ENCODE data around the gene CCDC148. TPM values are rescaled to one million over a fixed set of nuclear protein-coding genes. Genes with fewer than 3 reads are reported as not detected.

The CCDC148 gene
- total RNA-seq, 1 donor from 2014 or later = 9.3 TPM

- H3K4me1 ChIP-seq = peaks cover 16% of the 10 kb centered on the region
- TF ChIP-seq EZH2phosphoT487 (IDR thresholded peaks at IDR 0.05) (no peak), CTCF (IDR thresholded peaks at IDR 0.05) (no peak)
- H3K27me3 ChIP-seq = no peaks in the 10 kb centered on the region
- peaks cover 13% of the 10 kb centered on the region for H3K4me1 Mint-ChIP-seq
- no peaks in the 10 kb centered on the region for H3K36me3 ChIP-seq
- DNase-seq (ENCODE audit: low spot score) = peak; percentile 14
- H3K4me3 ChIP-seq = no peak overlapping the region
- no peaks in the 10 kb centered on the region for H3K79me2 ChIP-seq (ENCODE audit: low read depth)
- peaks cover 2% of the 10 kb centered on the region for H3K36me3 Mint-ChIP-seq
- H3K9ac ChIP-seq = no peak overlapping the region
- no peak overlapping the region for H3K27ac ChIP-seq
- H4K20me1 ChIP-seq (ENCODE audit: low read depth) = no peaks in the 10 kb centered on the region
- peaks cover 7% of the 10 kb centered on the region for H3K9me3 Mint-ChIP-seq
- peak overlapping the region; percentile 8 for H3K4me3 Mint-ChIP-seq
- no peaks in the 10 kb centered on the region for H3K27me3 Mint-ChIP-seq (ENCODE audit: insufficient read depth, low read depth)
- H3K4me2 ChIP-seq = no peak overlapping the region
- no peak overlapping the region for H2AFZ ChIP-seq (replicated peaks)
- H3K9me3 ChIP-seq (ENCODE audit: low read depth) = no peaks in the 10 kb centered on the region
- H3K27ac Mint-ChIP-seq = peak overlapping the region; percentile 10
- H3F3A ChIP-seq (ENCODE audit: low read depth) = no peaks in the 10 kb centered on the region
Measured at GRCh38 chr2:158395166-158395565, 61.4 kb downstream of the CCDC148 start.

- no peaks in the 10 kb centered on the region for H3K36me3 ChIP-seq
- DNase-seq (ENCODE audit: low spot score) = peak; percentile 10
- Mint-ChIP-seq H3K4me3 (no peak overlapping the region), H3K27ac (no peak overlapping the region), H3K4me1 (peaks cover 13% of the 10 kb centered on the region), H3K36me3 (no peaks in the 10 kb centered on the region), H3K27me3 (ENCODE audit: insufficient read depth, low read depth) (no peaks in the 10 kb centered on the region), H3K9me3 (no peaks in the 10 kb centered on the region)
- H3F3A ChIP-seq (ENCODE audit: low read depth) = no peaks in the 10 kb centered on the region
- H2AFZ ChIP-seq (replicated peaks) = no peak overlapping the region
- H3K4me3 ChIP-seq = no peak overlapping the region
- H3K27me3 ChIP-seq = no peaks in the 10 kb centered on the region
- peaks cover 23% of the 10 kb centered on the region for H3K4me1 ChIP-seq
- TF ChIP-seq EZH2 (IDR thresholded peaks at IDR 0.05) (no peak), EZH2phosphoT487 (IDR thresholded peaks at IDR 0.05) (no peak), CTCF (IDR thresholded peaks at IDR 0.05) (no peak)
- H3K79me2 ChIP-seq (ENCODE audit: low read depth) = no peaks in the 10 kb centered on the region
- no peaks in the 10 kb centered on the region for H4K20me1 ChIP-seq (ENCODE audit: low read depth)
- H3K9ac ChIP-seq = no peak overlapping the region
- H3K4me2 ChIP-seq = peak overlapping the region; percentile 16
- no peak overlapping the region for H3K27ac ChIP-seq
- no peaks in the 10 kb centered on the region for H3K9me3 ChIP-seq (ENCODE audit: low read depth)
Measured at GRCh38 chr2:158394453-158394852, 62.1 kb downstream of the CCDC148 start.

- Mint-ChIP-seq H3K9me3 (no peaks in the 10 kb centered on the region), H3K27me3 (ENCODE audit: insufficient read depth, low read depth) (no peaks in the 10 kb centered on the region), H3K36me3 (no peaks in the 10 kb centered on the region), H3K4me1 (peaks cover 13% of the 10 kb centered on the region), H3K4me3 (no peak overlapping the region), H3K27ac (no peak overlapping the region)
- no peak overlapping the region for H2AFZ ChIP-seq (replicated peaks)
- H3F3A ChIP-seq (ENCODE audit: low read depth) = no peaks in the 10 kb centered on the region
- TF ChIP-seq EZH2phosphoT487 (IDR thresholded peaks at IDR 0.05) = no peak
- TF ChIP-seq EZH2 (IDR thresholded peaks at IDR 0.05) = no peak
- TF ChIP-seq CTCF (IDR thresholded peaks at IDR 0.05) = no peak
- no peaks in the 10 kb centered on the region for H3K79me2 ChIP-seq (ENCODE audit: low read depth)
- H3K4me2 ChIP-seq = no peak overlapping the region
- H4K20me1 ChIP-seq (ENCODE audit: low read depth) = no peaks in the 10 kb centered on the region
- no peaks in the 10 kb centered on the region for H3K27me3 ChIP-seq
- no peak overlapping the region for H3K27ac ChIP-seq
- H3K9ac ChIP-seq = no peak overlapping the region
- DNase-seq (ENCODE audit: low spot score) = no peak
- H3K4me3 ChIP-seq = no peak overlapping the region
- H3K9me3 ChIP-seq (ENCODE audit: low read depth) = no peaks in the 10 kb centered on the region
- H3K4me1 ChIP-seq = peaks cover 25% of the 10 kb centered on the region
- no peaks in the 10 kb centered on the region for H3K36me3 ChIP-seq
Measured at GRCh38 chr2:158393886-158394285, 62.7 kb downstream of the CCDC148 start.

Measured in neural progenitor cell (in vitro differentiated cells).